Spleen (tissue), 11 donors: ENCODE measurements around the gene C1orf174. TPM values are rescaled to one million over a fixed set of nuclear protein-coding genes. Genes with fewer than 3 reads are reported as not detected.

Source experiments
- DNase-seq: peaks from one replicate; pipeline ENCODE4 v3.0.0-alpha.2; 2020
- H3K27ac ChIP-seq, 8 donors: fragments of 200-600 bp; sonication (generic) in 7 of 8; 1 replicate in 4 of 8; 2 replicates in 4 of 8; pipeline versions ENCODE4 v1.5.0 to v1.8.0; 2016 to 2021; ENCODE audit warnings: inconsistent platforms in 4 of 8, mild to moderate bottlenecking in 4 of 8, moderate library complexity in 1 of 8
- H3K27me3 ChIP-seq, 7 donors: fragments of 200-600 bp; sonication (generic) in 6 of 7; replicated peaks in 1 of 7; 1 replicate in 4 of 7; 2 replicates in 3 of 7; pipeline versions ENCODE4 v1.5.0 to v1.8.0; 2016 to 2021; ENCODE audit warnings: inconsistent platforms in 3 of 7, mild to moderate bottlenecking in 1 of 7
- H3K36me3 ChIP-seq, 6 donors: fragments of 200-600 bp; sonication (generic) in 5 of 6; 1 replicate in 4 of 6; 2 replicates in 2 of 6; pipeline versions ENCODE4 v1.5.0 to v1.8.0; 2016 to 2021; ENCODE audit warnings: inconsistent platforms in 2 of 6
- H3K4me1 ChIP-seq, 6 donors: fragments of 200-600 bp; sonication (generic) in 5 of 6; 1 replicate in 3 of 6; 2 replicates in 3 of 6; pipeline versions ENCODE4 v1.5.0 to v1.8.0; 2016 to 2021; ENCODE audit warnings: inconsistent platforms in 3 of 6
- H3K4me3 ChIP-seq, 8 donors: fragments of 200-600 bp; sonication (generic) in 7 of 8; 1 replicate in 4 of 8; 2 replicates in 4 of 8; pipeline versions ENCODE4 v1.5.0 to v1.8.0; 2016 to 2021; ENCODE audit warnings: inconsistent platforms in 4 of 8, mild to moderate bottlenecking in 4 of 8, moderate library complexity in 2 of 8
- H3K9me3 ChIP-seq, 8 donors: fragments of 200-600 bp; sonication (generic) in 7 of 8; 1 replicate in 4 of 8; 2 replicates in 4 of 8; pipeline versions ENCODE4 v1.5.0 to v1.8.0; 2016 to 2021; ENCODE audit warnings: inconsistent platforms in 4 of 8
- POLR2A ChIP-seq, 3 donors: fragments of 450-650 bp; IDR thresholded peaks; one replicate each; pipeline ENCODE4 v1.5.1; 2017; ENCODE audit warnings: antibody characterized with exemption in 3 of 3, mild to moderate bottlenecking in 1 of 3
- POLR2AphosphoS5 ChIP-seq, 3 donors: sonication (generic); formaldehyde crosslinking; IDR thresholded peaks; one replicate each; pipeline ENCODE4 v1.5.1; 2017; ENCODE audit warnings: antibody characterized with exemption in 3 of 3
- WGBS, 5 donors: extraction: QIAGEN DNeasy Blood & Tissue Kit in 3 of 5; methylation state at CpG; one replicate each; pipeline versions ENCODE4 v1.1.5 to v1.1.7; 2013 to 2018; 5-methylcytosine and 5-hydroxymethylcytosine counted together
- intact Hi-C: fragments of 100-400 bp; cut with DNase I; formaldehyde crosslinking; loops from one replicate; pipeline ENCODE4 v1.15.0; 2023; ENCODE audit warnings: low total_unique reads
- polyA plus RNA-seq, 3 donors: library from polyadenylated mRNA; stranded (reverse); fragments of 200-250 nt; gene quantifications; one replicate each; pipeline ENCODE4 v1.2.1, GENCODE V29; 2013
- total RNA-seq, 7 donors: library from RNA; depleted of rRNA in 3 of 7; stranded (reverse); fragments of >200 nt in 3 of 7; fragmentation: NEBNext Ultra II Directional in 4 of 7; extraction: Animal tissue kit (Norgen Biotek cat#: 25700) in 4 of 7; gene quantifications; one replicate each; pipeline versions ENCODE4 v1.1.0 to v1.2.1, GENCODE V29; 2016 to 2021
- TF ChIP-seq, protein P1 (sequence below), 11 experiments: fragments of 200-600 bp in 7 of 11; fragments of 450-650 bp in 4 of 11; sonication (generic) in 4 of 11; IDR thresholded peaks in 8 of 11; conservative IDR thresholded peaks in 3 of 11; 1 replicate in 7 of 11; 2 replicates in 4 of 11; pipeline versions ENCODE4 v1.4.0 to v1.8.0; 2016 to 2021; ENCODE audit warnings: antibody characterized with exemption in 11 of 11, inconsistent platforms in 4 of 11, mild to moderate bottlenecking in 1 of 11
- donor health status: healthy with polysubstance abuse.
- donor health status: DM: no; HTN: no; CAD: no; lungs with moderate emphysema.
- donor health status: DM: no; HTN: no; CAD: no.
- donor health status: Bipolar disorder and iron deficiency.
- donor health status: healthy.
- donor health status: DM: no; HTN: no; CAD: no.
- donor health status: DM: yes; HTN: yes; CAD: no.

C1orf174 gene
- total and polyA plus RNA-seq, 10 donors = 14.9 to 34.5 (median 21.8) TPM

- H3K36me3 ChIP-seq = peaks cover 0 to 23% (median 12%) of the 10 kb centered on the region in 6 donors
- peak overlapping the region; percentile 71 to 99 (median 96) for H3K27ac ChIP-seq
- intact Hi-C loops = no loop called here
- WGBS, 5 donors = 47 to 64% (median 49%) methylated on average over 8 to 10 of the region's 10 CpGs
- H3K4me1 ChIP-seq = peaks cover 12 to 71% (median 30%) of the 10 kb centered on the region in 6 donors
- H3K9me3 ChIP-seq = peaks cover 6 to 28% (median 21%) of the 10 kb centered on the region in 8 donors
- no peaks in the 10 kb centered on the region for H3K27me3 ChIP-seq
- peak; percentile 84 for DNase-seq
- H3K4me3 ChIP-seq = peak overlapping the region; percentile 73 to 100 (median 98)
- TF ChIP-seq POLR2AphosphoS5 (IDR thresholded peaks at IDR 0.05) (no peak), POLR2A (IDR thresholded peaks at IDR 0.05) (no peak)
- TF ChIP-seq, protein P1, sequence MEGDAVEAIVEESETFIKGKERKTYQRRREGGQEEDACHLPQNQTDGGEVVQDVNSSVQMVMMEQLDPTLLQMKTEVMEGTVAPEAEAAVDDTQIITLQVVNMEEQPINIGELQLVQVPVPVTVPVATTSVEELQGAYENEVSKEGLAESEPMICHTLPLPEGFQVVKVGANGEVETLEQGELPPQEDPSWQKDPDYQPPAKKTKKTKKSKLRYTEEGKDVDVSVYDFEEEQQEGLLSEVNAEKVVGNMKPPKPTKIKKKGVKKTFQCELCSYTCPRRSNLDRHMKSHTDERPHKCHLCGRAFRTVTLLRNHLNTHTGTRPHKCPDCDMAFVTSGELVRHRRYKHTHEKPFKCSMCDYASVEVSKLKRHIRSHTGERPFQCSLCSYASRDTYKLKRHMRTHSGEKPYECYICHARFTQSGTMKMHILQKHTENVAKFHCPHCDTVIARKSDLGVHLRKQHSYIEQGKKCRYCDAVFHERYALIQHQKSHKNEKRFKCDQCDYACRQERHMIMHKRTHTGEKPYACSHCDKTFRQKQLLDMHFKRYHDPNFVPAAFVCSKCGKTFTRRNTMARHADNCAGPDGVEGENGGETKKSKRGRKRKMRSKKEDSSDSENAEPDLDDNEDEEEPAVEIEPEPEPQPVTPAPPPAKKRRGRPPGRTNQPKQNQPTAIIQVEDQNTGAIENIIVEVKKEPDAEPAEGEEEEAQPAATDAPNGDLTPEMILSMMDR (IDR thresholded peaks at IDR 0.05 in 8 of 11, conservative IDR thresholded peaks at IDR 0.05 in 3 of 11) = no peak
Measured at GRCh38 chr1:3898994-3899753, 898 bp downstream of the C1orf174 start.

DNA sequence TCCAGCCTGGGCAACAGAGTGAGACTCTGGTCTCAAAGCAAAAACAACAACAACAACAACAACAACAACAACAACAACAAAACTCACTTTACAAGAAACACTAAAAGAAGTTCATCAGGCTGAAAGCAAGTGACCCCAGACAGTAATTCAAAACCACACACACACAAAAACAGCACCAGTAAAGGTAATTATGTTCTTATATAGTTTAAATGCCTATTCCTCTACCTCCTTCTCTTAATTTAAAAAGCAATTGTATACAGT lies 1.7 kb downstream of the C1orf174 start:
- Histone ChIP-seq H3K27ac (no peak overlapping the region), H3K27me3 (no peaks in the 10 kb centered on the region), H3K4me1 (peaks cover 12 to 70% (median 32%) of the 10 kb centered on the region in 6 donors), H3K4me3 (no peak overlapping the region), H3K9me3 (peaks cover 6 to 28% (median 21%) of the 10 kb centered on the region in 8 donors), H3K36me3 (peaks cover 0 to 29% (median 12%) of the 10 kb centered on the region in 6 donors)
- intact Hi-C loops = no loop called here
- TF ChIP-seq POLR2AphosphoS5 (IDR thresholded peaks at IDR 0.05) (no peak), POLR2A (IDR thresholded peaks at IDR 0.05) (no peak)
- TF ChIP-seq, protein P1 (IDR thresholded peaks at IDR 0.05 in 8 of 11, conservative IDR thresholded peaks at IDR 0.05 in 3 of 11) = no peak
- DNase-seq = no peak

- Histone ChIP-seq H3K36me3 (peaks cover 0 to 36% (median 12%) of the 10 kb centered on the region in 6 donors), H3K4me1 (peaks cover 9 to 62% (median 27%) of the 10 kb centered on the region in 6 donors), H3K27ac (no peak overlapping the region), H3K27me3 (no peaks in the 10 kb centered on the region), H3K9me3 (peaks cover 6 to 28% (median 21%) of the 10 kb centered on the region in 8 donors), H3K4me3 (no peak overlapping the region)
- TF ChIP-seq, protein P1 (IDR thresholded peaks at IDR 0.05 in 8 of 11, conservative IDR thresholded peaks at IDR 0.05 in 3 of 11) = no peak
- TF ChIP-seq POLR2A (IDR thresholded peaks at IDR 0.05) (no peak), POLR2AphosphoS5 (IDR thresholded peaks at IDR 0.05) (no peak)
- DNase-seq = peak; percentile 48
- intact Hi-C loops = no loop called here
- WGBS, 5 donors = 87 to 95% (median 88%) methylated on average over 7 of the region's 7 CpGs
Measured at GRCh38 chr1:3896396-3897000, 3.6 kb downstream of the C1orf174 start.

GRCh38 chr1:3895951-3896325 lies 4.1 kb downstream of the C1orf174 start:
- H3K4me1 ChIP-seq = peaks cover 9 to 65% (median 30%) of the 10 kb centered on the region in 6 donors
- TF ChIP-seq, protein P1 (IDR thresholded peaks at IDR 0.05 in 8 of 11, conservative IDR thresholded peaks at IDR 0.05 in 3 of 11) = no peak
- no peak for TF ChIP-seq POLR2A (IDR thresholded peaks at IDR 0.05)
- TF ChIP-seq POLR2AphosphoS5 (IDR thresholded peaks at IDR 0.05) = no peak
- no peak overlapping the region for H3K27ac ChIP-seq
- 89 to 100% (median 96%) methylated on average over 3 to 4 of the region's 4 CpGs for WGBS, 5 donors
- peak; percentile 60 for DNase-seq
- intact Hi-C loops = no loop called here
- H3K27me3 ChIP-seq = no peaks in the 10 kb centered on the region
- H3K9me3 ChIP-seq = peaks cover 6 to 28% (median 21%) of the 10 kb centered on the region in 8 donors
- no peak overlapping the region for H3K4me3 ChIP-seq
- H3K36me3 ChIP-seq = peaks cover 0 to 42% (median 14%) of the 10 kb centered on the region in 6 donors
